Small intestine (tissue), 16 donors: ENCODE measurements around the gene SLC19A2. TPM values are rescaled to one million over a fixed set of nuclear protein-coding genes. Genes with fewer than 3 reads are reported as not detected.
"Not testable (repeated sequence)": the region's sequence is repeated elsewhere in the genome, so short reads cannot be mapped to it uniquely, and the experiment has no call there.

ENCODE experiments used
- DNase-seq, 2 donors: peaks; one replicate each; pipeline versions ENCODE4 v3.0.0 to v3.0.0-alpha.2; 2013
- FAIRE-seq: peaks from 2 replicates; lab custom pipeline; 2012; peaks lifted over from hg19 to GRCh38; lab: Jason Lieb, UNC
- H3K27ac ChIP-seq, 3 donors: one replicate each; pipeline ENCODE4 v1.5.1; 2013; ENCODE audit warnings: low read length in 2 of 3, mild to moderate bottlenecking in 2 of 3, control low read depth in 1 of 3, inconsistent platforms in 1 of 3, low read depth in 1 of 3, moderate library complexity in 1 of 3
- H3K27me3 ChIP-seq, 3 donors: one replicate each; pipeline ENCODE4 v1.6.1; 2013; ENCODE audit warnings: low read length in 3 of 3, inconsistent platforms in 1 of 3; ENCODE audit not compliant: control insufficient read depth in 3 of 3, insufficient read depth in 3 of 3
- H3K36me3 ChIP-seq, 3 donors: one replicate each; pipeline ENCODE4 v1.6.1; 2013; ENCODE audit warnings: low read length in 3 of 3, inconsistent platforms in 1 of 3, low read depth in 1 of 3, mild to moderate bottlenecking in 1 of 3, moderate library complexity in 1 of 3; ENCODE audit not compliant: control insufficient read depth in 3 of 3, insufficient read depth in 2 of 3
- H3K4me1 ChIP-seq, 3 donors: one replicate each; pipeline ENCODE4 v1.6.1; 2013; ENCODE audit warnings: low read length in 2 of 3, inconsistent platforms in 1 of 3, low read depth in 1 of 3, mild to moderate bottlenecking in 1 of 3, moderate library complexity in 1 of 3; ENCODE audit not compliant: control insufficient read depth in 3 of 3, insufficient read depth in 2 of 3
- H3K4me3 ChIP-seq, 3 donors: one replicate each; pipeline ENCODE4 v1.5.1; 2013; ENCODE audit warnings: low read length in 3 of 3, control low read depth in 1 of 3, inconsistent platforms in 1 of 3, low read depth in 1 of 3, mild to moderate bottlenecking in 1 of 3, moderate library complexity in 1 of 3
- H3K9me3 ChIP-seq, 2 donors: one replicate each; pipeline ENCODE4 v1.6.1; 2013; ENCODE audit warnings: low read depth in 1 of 2, low read length in 1 of 2; ENCODE audit not compliant: control insufficient read depth in 2 of 2, insufficient read depth in 1 of 2
- WGBS, 3 donors: extraction: QIAGEN DNeasy Blood & Tissue Kit; methylation state at CpG; one replicate each; pipeline ENCODE4 v1.1.7; 2013; 5-methylcytosine and 5-hydroxymethylcytosine counted together
- long read RNA-seq, 10 donors: transcript quantifications; one replicate each; lab custom pipeline, GENCODE V29; 2026
- polyA plus RNA-seq, 4 donors: library from polyadenylated mRNA; stranded (reverse) in 3 of 4; unstranded in 1 of 4; fragments of 200-250 nt in 3 of 4; fragments of 120-200 nt in 1 of 4; gene quantifications; one replicate each; pipeline versions ENCODE4 v1.2.1 to v1.2.3, GENCODE V29; 2013
- donor health status: healthy with polysubstance abuse.
- donor health status: control.
- donor health status: control.
- donor health status: Bipolar disorder and iron deficiency.
- donor health status: healthy.

SLC19A2 gene, protein sequence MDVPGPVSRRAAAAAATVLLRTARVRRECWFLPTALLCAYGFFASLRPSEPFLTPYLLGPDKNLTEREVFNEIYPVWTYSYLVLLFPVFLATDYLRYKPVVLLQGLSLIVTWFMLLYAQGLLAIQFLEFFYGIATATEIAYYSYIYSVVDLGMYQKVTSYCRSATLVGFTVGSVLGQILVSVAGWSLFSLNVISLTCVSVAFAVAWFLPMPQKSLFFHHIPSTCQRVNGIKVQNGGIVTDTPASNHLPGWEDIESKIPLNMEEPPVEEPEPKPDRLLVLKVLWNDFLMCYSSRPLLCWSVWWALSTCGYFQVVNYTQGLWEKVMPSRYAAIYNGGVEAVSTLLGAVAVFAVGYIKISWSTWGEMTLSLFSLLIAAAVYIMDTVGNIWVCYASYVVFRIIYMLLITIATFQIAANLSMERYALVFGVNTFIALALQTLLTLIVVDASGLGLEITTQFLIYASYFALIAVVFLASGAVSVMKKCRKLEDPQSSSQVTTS
- 10 to 100 TPM in 2 of 4 donors, 1 to 10 TPM in 2; 1.9 to 14.8 (median 9.3) TPM for polyA plus RNA-seq
- long read RNA-seq, donor 1, result 0 reads
- long read RNA-seq, donor 2, result 0 reads
- long read RNA-seq, donor 3, result 0 reads
- long read RNA-seq, donor 4, result 0 reads
- long read RNA-seq, donor 5, partial matches to known transcripts, result 0 of 1 reads
- long read RNA-seq, donor 5, other reads (novel, unspliced or antisense), result 0 of 1 reads
- long read RNA-seq, donor 6, partial matches to known transcripts, result 0 of 2 reads
- long read RNA-seq, donor 6, other reads (novel, unspliced or antisense), result 0 of 2 reads
- long read RNA-seq, donor 7, result 0 reads
- long read RNA-seq, donor 8, result 0 reads
- long read RNA-seq, donor 9, result 0 reads
- long read RNA-seq, donor 10, partial matches to known transcripts, result 0 of 1 reads
- long read RNA-seq, donor 10, other reads (novel, unspliced or antisense), result 0 of 1 reads

DNA sequence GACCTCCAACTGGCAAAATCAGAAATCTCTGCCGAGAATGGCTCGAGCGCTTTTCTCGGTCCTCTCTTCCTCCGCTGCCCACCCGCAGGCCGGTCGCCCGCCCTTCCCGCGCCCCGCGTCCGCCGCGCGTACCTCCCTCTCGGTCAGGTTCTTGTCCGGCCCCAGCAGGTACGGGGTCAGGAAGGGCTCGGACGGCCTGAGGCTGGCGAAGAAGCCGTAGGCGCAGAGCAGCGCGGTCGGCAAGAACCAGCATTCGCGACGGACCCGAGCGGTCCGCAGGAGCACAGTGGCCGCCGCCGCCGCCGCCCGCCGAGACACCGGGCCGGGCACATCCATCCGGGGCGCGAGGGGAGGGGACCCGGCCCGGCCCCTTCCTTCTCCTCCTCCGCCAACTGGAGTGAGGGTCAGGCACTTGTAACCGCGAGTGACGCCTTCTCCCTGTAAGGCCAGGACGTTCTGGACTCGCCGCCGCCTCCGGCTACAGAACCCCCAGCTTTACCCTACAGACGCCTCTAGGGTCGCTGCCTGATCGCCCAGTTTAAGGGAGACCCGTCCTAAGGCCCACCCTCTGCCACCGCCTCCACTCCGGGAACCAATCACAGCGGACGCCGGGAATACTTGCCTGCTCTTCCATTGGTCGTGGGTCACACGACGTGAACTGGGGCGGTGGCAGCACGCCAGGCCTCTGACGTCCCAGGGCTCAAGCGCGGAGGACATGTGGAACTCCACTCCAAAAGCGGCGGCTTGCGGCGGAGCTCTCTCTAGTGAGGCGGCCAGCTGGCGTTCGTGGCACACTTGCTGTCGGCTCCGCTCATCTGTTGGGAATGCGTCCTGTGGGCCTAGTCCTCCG lies at the start of gene SLC19A2:
Gene SLC19A2 (minus strand): TSS at position 514 of the 850 bp plus-strand sequence. CDS start 178 bp downstream, at position 336.
- Histone ChIP-seq H3K9me3 (no peaks in the 10 kb centered on the region), H3K36me3 (no peaks in the 10 kb centered on the region), H3K27ac (peak within 1 kb of the TSS; percentile 91 to 99 (median 97)), H3K27me3 (no peaks in the 10 kb centered on the region), H3K4me3 (peak within 1 kb of the TSS; percentile 70 to 87 (median 85)), H3K4me1 (peaks cover 0 to 28% (median 3%) of the 10 kb centered on the region in 3 donors)
- WGBS, 3 donors, result 0 to 1% (median 0%) methylated on average over 57 to 85 of the region's 85 CpGs
- FAIRE-seq (no peak), DNase-seq (peak; percentile 99)

DNA sequence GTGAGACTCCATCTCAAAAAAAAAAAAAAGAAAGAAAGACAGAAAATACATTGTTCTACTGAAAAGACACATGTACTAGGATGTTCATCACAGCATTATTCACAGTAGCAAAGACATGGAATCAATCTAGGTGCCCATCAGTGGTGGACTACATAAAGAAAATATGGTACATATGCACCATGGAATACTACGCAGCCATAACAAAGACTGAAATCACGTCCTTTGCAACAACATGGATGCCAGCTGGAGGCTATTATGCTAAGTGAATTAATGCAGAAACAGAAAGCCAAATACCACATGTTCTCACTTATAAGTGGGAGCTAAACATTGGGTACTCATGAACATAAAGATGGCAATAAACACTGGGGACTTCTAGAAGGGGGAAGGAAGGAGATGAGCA lies 48.9 kb upstream of the SLC19A2 start:
- no peak overlapping the region for H3K4me3 ChIP-seq
- H3K27me3 ChIP-seq, result no peaks in the 10 kb centered on the region
- H3K9me3 ChIP-seq, result no peaks in the 10 kb centered on the region
- 89 to 99% (median 92%) methylated on average over 2 of the region's 2 CpGs for WGBS, 3 donors
- FAIRE-seq (no peak), DNase-seq (no peak)
- H3K36me3 ChIP-seq, result no peaks in the 10 kb centered on the region
- H3K27ac ChIP-seq, result no peak overlapping the region
- H3K4me1 ChIP-seq, result peaks cover 0 to 1% (median 0%) of the 10 kb centered on the region in 3 donors

DNA sequence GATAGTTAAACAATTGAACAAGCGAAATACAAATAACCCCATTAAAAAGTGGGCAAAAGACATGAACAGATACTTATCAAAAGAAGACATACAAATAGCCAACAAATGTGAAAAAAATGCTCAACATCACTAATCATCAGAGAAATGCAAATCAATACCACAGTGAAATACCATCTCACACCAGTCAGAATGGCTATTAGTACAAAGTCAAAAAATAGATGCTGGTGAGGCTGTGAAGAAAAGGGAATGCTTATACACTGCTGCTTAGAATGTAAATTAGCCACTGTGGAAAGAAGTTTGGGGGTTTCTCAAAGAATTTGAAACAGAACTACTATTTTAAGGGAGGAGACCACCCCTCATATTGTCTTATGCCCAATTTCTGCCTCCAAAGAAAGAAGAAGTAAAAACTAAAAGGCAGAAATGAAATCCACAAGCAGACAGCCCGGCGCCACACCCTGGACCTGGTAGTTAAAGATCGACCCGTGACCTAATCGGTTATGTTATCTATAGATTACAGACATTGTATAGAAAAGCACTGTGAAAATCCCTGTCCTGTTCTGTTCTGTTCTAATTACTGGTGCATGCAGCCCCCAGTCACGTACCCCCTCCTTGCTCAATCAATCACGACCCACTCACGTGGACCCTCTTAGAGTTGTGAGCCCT lies 47.9 kb upstream of the SLC19A2 start:
- not testable (repeated sequence) for H3K9me3 ChIP-seq, H3K4me1 ChIP-seq, FAIRE-seq, H3K4me3 ChIP-seq, H3K36me3 ChIP-seq, H3K27ac ChIP-seq, H3K27me3 ChIP-seq, DNase-seq
- 39 to 58% (median 57%) methylated on average over 9 of the region's 9 CpGs for WGBS, 3 donors

DNA sequence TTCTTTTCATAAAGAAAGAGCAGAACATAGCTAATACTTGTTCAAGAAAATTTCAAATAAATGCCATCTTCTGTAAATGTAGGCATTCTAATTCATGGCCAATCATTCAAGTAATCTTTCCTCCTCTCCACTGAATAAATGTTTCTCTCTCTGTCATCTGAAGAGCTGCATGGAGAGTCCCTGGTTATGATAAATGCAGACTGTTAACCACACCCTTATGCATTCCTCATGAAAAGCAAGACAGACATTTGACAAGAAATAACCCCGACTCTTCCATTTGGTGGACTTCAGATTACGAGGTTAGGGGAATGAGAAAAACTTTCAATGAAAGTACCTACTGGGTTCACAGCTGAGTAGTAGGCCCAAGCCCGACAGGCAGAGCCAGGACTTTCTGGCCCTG lies 44.7 kb upstream of the SLC19A2 start:
- WGBS, 3 donors, result 60 to 91% (median 81%) methylated on average over 3 of the region's 3 CpGs
- H3K27me3 ChIP-seq, result no peaks in the 10 kb centered on the region
- FAIRE-seq (no peak), DNase-seq (no peak)
- H3K27ac ChIP-seq, result no peak overlapping the region
- H3K4me3 ChIP-seq, result no peak overlapping the region
- H3K36me3 ChIP-seq, result no peaks in the 10 kb centered on the region
- H3K9me3 ChIP-seq, result no peaks in the 10 kb centered on the region
- peaks cover 4 to 8% (median 5%) of the 10 kb centered on the region in 3 donors for H3K4me1 ChIP-seq

DNA sequence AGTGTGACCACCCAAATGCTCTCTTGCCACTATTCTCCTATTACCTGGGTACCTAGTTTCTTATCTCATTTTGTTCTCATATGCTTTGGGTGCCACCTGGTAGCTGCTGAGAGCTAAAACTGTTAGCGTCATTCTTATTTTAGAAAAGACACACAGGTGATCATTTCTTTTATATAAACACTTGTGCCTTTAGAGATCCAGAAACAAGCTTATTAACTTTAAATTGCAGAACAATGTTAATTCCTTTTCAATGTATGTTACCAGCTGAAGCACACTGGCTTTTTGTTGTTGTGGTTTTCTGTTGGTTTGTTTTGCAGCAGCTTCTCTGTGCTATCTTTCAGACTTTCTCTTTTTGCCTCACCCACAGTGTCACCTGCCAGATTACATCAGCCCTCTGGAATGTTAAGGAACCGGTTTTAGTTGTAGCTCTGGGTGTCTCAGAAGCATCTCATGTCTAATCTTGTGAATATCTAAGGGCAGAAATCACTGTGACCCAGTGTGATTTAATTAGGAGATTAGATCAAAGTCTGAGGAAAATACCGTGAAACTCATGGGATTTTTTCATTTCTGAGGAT lies 43.4 kb upstream of the SLC19A2 start:
- FAIRE-seq (no peak), DNase-seq (peak; percentile 95)
- Histone ChIP-seq H3K9me3 (no peaks in the 10 kb centered on the region), H3K4me3 (no peak overlapping the region), H3K36me3 (no peaks in the 10 kb centered on the region), H3K27me3 (no peaks in the 10 kb centered on the region), H3K27ac (peak overlapping the region in 1 of 3 donors; percentile 45), H3K4me1 (peaks cover 4 to 8% (median 5%) of the 10 kb centered on the region in 3 donors)
- WGBS, 3 donors, result 8 to 24% (median 19%) methylated on average over 3 of the region's 3 CpGs

DNA sequence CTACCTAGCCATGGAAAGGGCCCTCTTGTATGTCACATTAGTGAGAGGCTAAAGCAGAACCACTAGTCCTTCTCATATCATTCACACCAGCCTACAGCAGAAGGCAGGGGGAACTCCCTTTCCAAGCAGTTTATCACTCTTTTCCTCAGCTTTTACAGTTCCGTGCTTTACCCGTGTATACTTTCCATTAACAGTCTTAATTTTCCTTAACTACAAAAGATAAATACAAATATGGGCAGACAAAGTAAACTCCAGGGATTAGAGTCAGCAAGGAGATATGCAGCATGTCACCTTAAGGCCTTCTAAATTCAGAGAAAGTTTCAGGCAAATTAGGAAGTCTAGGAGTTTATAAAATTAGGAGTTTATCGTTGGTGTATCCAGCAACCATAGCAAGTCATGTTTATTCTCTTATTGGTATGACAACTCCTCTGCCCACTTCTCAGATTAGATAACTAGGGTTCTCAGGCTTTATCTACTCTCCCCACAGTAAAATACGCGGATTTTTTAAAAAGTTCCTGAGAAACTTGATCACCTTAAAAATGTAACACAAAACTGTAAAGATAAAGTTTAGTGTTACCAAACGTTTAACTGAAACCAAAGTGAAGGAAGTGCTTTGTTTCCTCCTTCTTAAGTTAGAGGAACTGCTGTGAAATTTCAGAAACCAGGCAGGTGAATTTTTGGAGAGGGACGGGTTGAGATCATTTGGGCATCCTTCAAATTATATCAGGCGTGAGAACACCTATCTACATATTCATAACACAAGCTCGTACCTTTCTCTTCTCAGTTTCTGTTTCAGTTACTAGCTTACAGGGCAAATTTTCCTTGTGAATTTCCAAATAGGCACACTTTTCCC lies 42.7 kb upstream of the SLC19A2 start:
- FAIRE-seq, result no peak
- H3K4me3 ChIP-seq, result no peak overlapping the region

More for the DNA sequence above, 42.7 kb upstream of the SLC19A2 start:
- peak in 1 of 2 donors; percentile 15 for DNase-seq
- Histone ChIP-seq H3K27me3 (no peaks in the 10 kb centered on the region), H3K27ac (peak overlapping the region in 1 of 3 donors; percentile 45), H3K9me3 (no peaks in the 10 kb centered on the region), H3K4me1 (peaks cover 5 to 8% (median 6%) of the 10 kb centered on the region in 3 donors), H3K36me3 (no peaks in the 10 kb centered on the region)
- 12 to 40% (median 21%) methylated on average over 9 of the region's 9 CpGs for WGBS, 3 donors
